Anterior cingulate cortex (tissue), 58 donors: Measurements from ENCODE around the gene ATP6V0E1.
"Not testable (repeated sequence)": the region's sequence is repeated elsewhere in the genome, so short reads cannot be mapped to it uniquely, and the experiment has no call there.

Experiments
- DNase-seq, 58 donors: peaks; one replicate each; lab custom pipeline; 2025; lab: John Stamatoyannopoulos, UW

Gene ATP6V0E1

DNA sequence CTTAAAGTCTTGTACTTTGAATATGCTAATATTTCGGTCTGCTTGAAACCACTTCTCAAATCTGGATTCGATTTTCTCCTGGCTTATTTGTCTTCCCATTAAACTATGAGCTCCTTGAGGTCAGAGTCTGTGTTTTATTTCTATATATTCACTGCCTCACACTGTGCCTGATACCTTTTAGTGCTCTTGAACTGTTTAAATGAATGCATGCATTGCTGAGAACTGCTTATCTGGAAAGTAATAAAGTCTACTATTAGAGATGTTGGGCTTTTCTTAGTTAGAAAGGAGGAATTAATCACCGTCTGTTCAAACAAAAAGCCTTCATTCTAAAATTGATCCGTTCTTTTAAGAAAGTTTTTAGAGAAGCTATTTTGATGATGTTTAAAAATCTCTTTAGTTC, 78.6 kb downstream of the ATP6V0E1 start:
- DNase-seq, result no peak

DNA sequence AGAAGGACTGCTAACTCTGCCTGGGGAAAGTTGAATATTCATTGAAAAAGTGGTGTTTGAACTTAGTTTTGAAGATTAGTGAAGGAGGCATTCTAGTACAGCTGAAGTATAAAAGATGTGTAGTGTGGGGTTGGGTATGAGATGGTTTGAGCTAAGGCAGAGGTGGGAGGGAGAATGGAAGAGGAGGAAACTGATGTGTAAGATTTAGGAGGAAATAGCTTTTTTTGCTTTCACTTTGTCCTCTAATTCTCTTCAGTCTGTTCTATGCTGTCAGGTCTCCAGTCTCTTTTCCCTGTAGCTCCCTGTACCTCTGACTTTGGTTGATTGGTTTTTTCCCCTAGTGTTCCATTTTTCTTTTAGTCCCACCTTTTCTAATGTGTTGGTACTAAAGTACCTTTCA, 81.6 kb downstream of the ATP6V0E1 start:
- no peak for DNase-seq

DNA sequence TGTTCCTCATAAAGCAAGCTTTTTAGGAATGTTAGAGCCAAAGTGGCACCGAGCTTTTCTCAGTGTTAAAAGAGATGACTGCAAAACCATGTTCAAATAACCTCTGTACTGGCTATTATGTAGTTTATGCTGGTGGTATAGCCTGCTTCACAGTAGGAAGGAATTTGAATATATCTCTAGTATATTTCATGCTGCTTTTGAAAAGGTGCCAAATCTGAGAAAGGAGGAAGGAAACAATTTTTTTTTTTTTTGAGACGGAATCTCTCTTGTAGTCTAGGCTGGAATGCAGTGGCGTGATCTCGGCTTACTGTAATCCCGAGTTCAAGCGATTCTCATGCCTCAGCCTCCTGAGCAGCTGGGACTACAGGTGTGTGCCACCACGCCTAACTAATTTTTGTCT, 86.1 kb downstream of the ATP6V0E1 start:
- no peak for DNase-seq

DNA sequence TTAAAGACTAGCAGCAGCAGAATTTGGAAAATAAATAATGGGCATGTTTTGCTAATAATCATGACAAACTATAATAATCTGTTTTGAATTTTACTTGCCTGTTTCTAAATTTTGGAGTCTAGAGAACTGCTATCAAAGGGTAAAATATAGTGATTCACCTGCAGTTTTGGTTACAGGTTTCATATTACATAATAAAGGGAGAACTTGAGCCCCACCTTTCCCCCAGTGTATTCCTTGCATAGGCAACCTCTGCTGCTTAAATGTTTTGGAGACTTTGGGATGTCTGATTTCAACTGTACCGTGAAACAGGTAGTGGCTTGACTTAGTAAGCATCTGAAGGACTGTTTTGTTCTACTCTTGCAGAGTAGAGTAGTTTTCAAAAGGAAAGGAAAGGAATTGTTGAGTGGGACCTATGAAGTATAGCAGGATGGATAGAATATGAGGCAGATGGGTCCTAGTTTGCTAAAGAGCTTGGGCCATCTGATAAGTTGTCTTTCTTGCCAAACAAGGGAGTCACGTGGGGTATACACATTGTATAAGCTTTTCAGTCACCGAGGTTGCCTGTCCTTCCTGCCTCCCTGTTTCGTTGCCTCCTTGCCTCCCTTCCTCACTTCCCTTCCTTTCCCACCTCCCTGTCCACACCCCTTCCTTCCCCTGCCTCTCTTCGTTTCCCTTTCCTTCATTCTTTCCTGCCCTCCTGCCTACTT, 91.7 kb downstream of the ATP6V0E1 start:
- no peak for DNase-seq

DNA sequence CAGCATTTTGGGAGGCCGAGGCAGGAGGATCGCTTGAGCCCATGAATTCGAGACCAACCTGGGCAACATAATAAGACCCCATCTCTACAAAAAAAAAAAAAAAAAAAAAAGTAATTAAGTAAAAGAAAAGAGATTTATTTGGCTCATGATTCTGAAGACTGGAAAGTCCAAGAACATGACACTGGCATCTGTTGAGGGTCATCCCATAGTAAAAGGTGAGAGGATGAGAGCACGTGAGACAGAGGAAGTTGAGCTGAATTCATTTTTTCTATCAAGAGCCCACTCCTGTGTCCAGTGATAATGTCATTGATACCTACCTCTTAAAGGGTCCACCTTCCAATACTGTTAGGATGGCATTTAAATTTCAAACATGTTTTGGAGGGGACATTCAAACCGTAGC, 92.4 kb downstream of the ATP6V0E1 start:
- DNase-seq, result no peak

DNA sequence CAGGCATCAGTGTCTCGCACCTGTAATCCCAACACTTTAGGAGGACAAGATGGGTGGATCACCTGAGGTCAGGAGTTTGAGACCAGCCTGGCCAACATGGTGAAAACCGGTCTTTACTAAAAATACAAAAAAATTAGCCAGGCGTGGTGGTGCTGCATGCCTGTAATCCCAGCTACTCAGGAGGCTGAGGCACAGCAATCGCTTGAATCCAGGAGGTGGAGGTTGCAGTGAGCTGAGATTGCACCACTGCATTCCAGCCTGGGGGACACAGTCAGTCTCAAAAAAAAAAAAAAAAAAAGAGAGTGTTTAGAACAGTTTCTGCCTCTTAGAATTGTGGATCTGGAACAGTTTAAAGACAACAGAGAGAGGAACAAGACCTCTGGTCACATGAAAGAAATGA, 92.9 kb downstream of the ATP6V0E1 start:
- DNase-seq, result not testable (repeated sequence)

DNA sequence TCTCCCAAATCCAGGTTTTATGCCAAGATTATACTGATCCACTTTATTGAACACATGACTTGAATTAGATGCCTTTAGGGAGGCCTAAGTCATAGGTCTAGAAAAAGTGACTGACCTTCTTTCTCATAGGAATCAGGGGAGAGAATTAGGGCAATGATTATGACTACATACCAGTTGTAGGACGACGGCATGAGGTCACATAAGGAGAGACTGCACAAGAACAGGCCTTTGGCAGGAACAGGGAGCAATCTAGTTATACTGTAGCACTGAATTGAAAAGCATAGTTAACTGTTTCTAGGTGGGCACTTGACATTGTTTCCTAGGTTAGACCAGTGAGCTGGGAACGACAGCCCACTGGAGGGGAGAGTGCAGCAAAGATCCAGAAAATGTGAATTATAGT, 95.3 kb downstream of the ATP6V0E1 start:
- DNase-seq, result no peak
